Upper lobe of left lung (tissue), 4 donors: Measurements from ENCODE around the gene SOX5.

Experiments
- CTCF ChIP-seq, 6 experiments: fragments of 450-650 bp in 4 of 6; fragments of 200-600 bp in 2 of 6; sonication (generic) in 2 of 6; IDR thresholded peaks; one replicate each; pipeline ENCODE4 v1.5.1; 2016 to 2019; ENCODE audit warnings: antibody characterized with exemption in 6 of 6
- EP300 ChIP-seq, 4 donors: sonication (generic); formaldehyde crosslinking; IDR thresholded peaks; one replicate each; pipeline ENCODE4 v1.5.1; 2017; ENCODE audit warnings: antibody characterized with exemption in 4 of 4, control low read depth in 2 of 4
- POLR2A ChIP-seq, 4 donors: fragments of 450-650 bp; IDR thresholded peaks; one replicate each; pipeline ENCODE4 v1.5.1; 2016 to 2017; ENCODE audit warnings: antibody characterized with exemption in 4 of 4, mild to moderate bottlenecking in 2 of 4
- POLR2AphosphoS5 ChIP-seq, 2 donors: sonication (generic); formaldehyde crosslinking; IDR thresholded peaks; one replicate each; pipeline ENCODE4 v1.5.1; 2017; ENCODE audit warnings: antibody characterized with exemption in 2 of 2

DNA sequence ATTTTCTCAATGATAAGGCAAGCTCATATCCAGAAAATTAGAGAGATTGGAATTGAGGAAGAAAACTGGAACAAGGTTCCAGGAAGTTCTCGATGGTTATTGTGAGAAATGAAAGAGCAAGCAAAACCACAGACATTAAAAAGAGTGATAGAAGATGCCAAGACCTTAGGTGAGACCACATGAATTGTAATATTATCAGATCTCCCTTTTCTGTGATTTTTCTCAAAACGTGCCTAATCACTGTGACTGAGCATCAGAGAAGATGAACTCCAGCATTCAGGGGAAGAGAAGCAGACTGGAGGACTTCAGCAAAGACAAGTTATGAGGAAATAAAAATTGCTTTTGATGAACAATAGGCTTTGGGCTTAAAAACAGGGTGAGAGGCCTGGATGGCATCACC is 278.8 kb downstream of the SOX5 start:
- TF ChIP-seq POLR2A (IDR thresholded peaks at IDR 0.05) (no peak), CTCF (IDR thresholded peaks at IDR 0.05) (no peak), POLR2AphosphoS5 (IDR thresholded peaks at IDR 0.05) (no peak), EP300 (IDR thresholded peaks at IDR 0.05) (no peak)
